Measurements from ENCODE around the gene MVK.

MVK gene

DNA sequence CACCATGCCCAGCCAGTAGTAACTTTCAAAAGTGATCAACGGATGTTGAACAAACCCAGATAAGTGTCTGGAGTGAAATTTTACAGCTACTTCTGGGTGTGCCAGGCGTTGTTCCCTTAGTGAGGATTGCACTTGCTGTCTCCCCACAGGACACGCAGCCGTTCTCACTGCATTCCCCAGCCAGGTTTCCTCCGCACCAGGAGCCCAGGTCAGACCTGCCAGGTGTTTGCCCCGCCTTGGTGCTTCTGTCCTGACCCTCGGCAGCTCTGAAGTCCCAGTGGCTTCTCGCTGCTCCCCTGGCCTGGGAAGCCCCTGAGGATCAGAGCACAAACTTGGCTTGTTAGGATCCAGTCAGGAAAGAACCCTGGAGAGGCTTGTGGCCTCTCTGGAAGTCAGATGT is 36.5 kb upstream of the MVK start:
- H3K4me3 ChIP-seq (ENCODE audit: control insufficient read depth, low read depth, low read length) = no peak overlapping the region
- TF ChIP-seq, protein P1, sequence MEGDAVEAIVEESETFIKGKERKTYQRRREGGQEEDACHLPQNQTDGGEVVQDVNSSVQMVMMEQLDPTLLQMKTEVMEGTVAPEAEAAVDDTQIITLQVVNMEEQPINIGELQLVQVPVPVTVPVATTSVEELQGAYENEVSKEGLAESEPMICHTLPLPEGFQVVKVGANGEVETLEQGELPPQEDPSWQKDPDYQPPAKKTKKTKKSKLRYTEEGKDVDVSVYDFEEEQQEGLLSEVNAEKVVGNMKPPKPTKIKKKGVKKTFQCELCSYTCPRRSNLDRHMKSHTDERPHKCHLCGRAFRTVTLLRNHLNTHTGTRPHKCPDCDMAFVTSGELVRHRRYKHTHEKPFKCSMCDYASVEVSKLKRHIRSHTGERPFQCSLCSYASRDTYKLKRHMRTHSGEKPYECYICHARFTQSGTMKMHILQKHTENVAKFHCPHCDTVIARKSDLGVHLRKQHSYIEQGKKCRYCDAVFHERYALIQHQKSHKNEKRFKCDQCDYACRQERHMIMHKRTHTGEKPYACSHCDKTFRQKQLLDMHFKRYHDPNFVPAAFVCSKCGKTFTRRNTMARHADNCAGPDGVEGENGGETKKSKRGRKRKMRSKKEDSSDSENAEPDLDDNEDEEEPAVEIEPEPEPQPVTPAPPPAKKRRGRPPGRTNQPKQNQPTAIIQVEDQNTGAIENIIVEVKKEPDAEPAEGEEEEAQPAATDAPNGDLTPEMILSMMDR (IDR thresholded peaks at IDR 0.05; ENCODE audit: control insufficient read depth, insufficient read depth, low read depth, low read length, missing control alignments) = no peak
- no peak for DNase-seq (ENCODE audit: low read depth)

DNA sequence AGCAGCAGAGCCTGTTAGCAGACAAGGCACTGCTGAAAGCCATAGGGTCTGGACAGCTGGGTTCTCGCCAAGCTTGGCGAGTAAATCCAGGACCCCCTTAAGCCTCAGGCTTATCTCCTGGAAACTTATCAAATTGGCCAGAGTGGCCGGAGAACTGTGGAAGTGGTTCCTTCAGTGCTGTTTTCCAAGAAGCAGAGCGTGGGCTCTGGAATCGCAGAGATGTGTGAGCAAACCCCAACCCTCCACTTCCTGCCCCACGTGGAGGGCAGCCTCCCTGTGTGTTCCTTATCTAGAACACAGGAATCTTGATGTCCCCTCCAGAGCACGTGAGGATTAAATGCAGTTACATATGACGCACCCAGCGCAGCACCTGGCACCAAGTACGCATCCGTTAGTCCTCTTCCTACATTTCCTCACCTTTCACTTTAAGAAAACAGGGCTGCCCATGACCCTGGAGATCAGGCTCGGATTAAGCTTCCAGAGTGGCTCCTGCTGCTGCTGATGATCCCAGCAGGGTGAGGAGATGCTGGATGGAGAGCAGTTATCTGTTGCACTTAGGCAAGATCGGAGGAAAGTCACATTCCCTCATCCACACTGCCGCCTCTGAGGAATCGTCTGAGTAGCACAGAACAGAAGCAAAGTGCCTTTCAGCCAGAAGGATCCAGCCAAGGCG is 35.3 kb upstream of the MVK start:
- no peak for DNase-seq (ENCODE audit: low read depth)
- TF ChIP-seq, protein P1 (IDR thresholded peaks at IDR 0.05; ENCODE audit: control insufficient read depth, insufficient read depth, low read depth, low read length, missing control alignments) = no peak
- no peak overlapping the region for H3K4me3 ChIP-seq (ENCODE audit: control insufficient read depth, low read depth, low read length)

GRCh38 chr12:109539508-109539907 is 34.1 kb upstream of the MVK start:
- TF ChIP-seq, protein P1 (IDR thresholded peaks at IDR 0.05; ENCODE audit: control insufficient read depth, insufficient read depth, low read depth, low read length, missing control alignments) = no peak
- no peak for DNase-seq (ENCODE audit: low read depth)
- no peak overlapping the region for H3K4me3 ChIP-seq (ENCODE audit: control insufficient read depth, low read depth, low read length)

- TF ChIP-seq, protein P1 (IDR thresholded peaks at IDR 0.05; ENCODE audit: control insufficient read depth, insufficient read depth, low read depth, low read length, missing control alignments) = no peak
- no peak overlapping the region for H3K4me3 ChIP-seq (ENCODE audit: control insufficient read depth, low read depth, low read length)
- no peak for DNase-seq (ENCODE audit: low read depth)
These were observed 32.8 kb upstream of the MVK start for GRCh38 chr12:109540526-109541412.

GRCh38 chr12:109541413-109541726 is 32.2 kb upstream of the MVK start:
- TF ChIP-seq, protein P1 (IDR thresholded peaks at IDR 0.05; ENCODE audit: control insufficient read depth, insufficient read depth, low read depth, low read length, missing control alignments) = no peak
- no peak overlapping the region for H3K4me3 ChIP-seq (ENCODE audit: control insufficient read depth, low read depth, low read length)
- no peak for DNase-seq (ENCODE audit: low read depth)

DNA sequence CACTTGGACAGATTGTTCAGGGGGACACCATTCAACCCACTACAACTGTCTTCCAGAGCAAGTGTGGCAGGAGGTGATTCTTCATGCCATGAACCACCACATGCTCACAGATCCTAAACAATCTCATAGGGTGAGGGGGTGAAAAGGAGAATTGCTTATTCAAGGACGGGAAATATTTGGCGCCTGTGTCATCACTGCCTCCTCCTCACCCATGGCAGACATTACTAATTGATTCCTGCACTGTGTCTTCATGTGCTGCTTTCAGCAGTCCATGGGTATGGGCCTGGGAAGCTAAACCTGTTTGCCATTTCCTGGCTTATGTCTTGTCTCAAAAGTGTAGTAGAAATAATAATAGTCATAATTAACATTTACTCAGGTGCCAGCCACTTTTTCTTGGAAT is 31.6 kb upstream of the MVK start:
- DNase-seq (ENCODE audit: low read depth) = no peak
- H3K4me3 ChIP-seq (ENCODE audit: control insufficient read depth, low read depth, low read length) = no peak overlapping the region
- TF ChIP-seq, protein P1 (IDR thresholded peaks at IDR 0.05; ENCODE audit: control insufficient read depth, insufficient read depth, low read depth, low read length, missing control alignments) = no peak

Data from AG09309 (cell line).